IPS-15b (cell line): ENCODE results near the gene DCHS1.

ENCODE experiments used
- H3K27me3 ChIP-seq: one replicate; pipeline ENCODE4 v1.6.1; 2013; ENCODE audit warnings: low read length; ENCODE audit not compliant: control insufficient read depth, insufficient read depth
- H3K36me3 ChIP-seq: one replicate; pipeline ENCODE4 v1.6.1; 2013; ENCODE audit warnings: low read length; ENCODE audit not compliant: control insufficient read depth, insufficient read depth
- H3K4me1 ChIP-seq: one replicate; pipeline ENCODE4 v1.6.1; 2013; ENCODE audit warnings: mild to moderate bottlenecking, low read length; ENCODE audit not compliant: control insufficient read depth, insufficient read depth
- H3K4me3 ChIP-seq: one replicate; pipeline ENCODE4 v1.5.1; 2013; ENCODE audit warnings: low read depth, low read length
- H3K9ac ChIP-seq: one replicate; pipeline ENCODE4 v1.6.1; 2013; ENCODE audit warnings: low read depth, mild to moderate bottlenecking, low read length
- H3K9me3 ChIP-seq: one replicate; pipeline ENCODE4 v1.6.1; 2013; ENCODE audit warnings: mild to moderate bottlenecking, low read length; ENCODE audit not compliant: control insufficient read depth, insufficient read depth

Gene DCHS1

GRCh38 chr11:6603287-6604080 is 52.1 kb downstream of the DCHS1 start, which contains the start of the genes ILK and RRP8:
ILK (plus strand) TSS chr11:6603774; CDS start chr11:6604272, 498 bp downstream.
RRP8 (minus strand) TSS chr11:6603616; CDS start chr11:6603502, 114 bp downstream.
- H3K36me3 ChIP-seq: peaks cover 27% of the 10 kb centered on the region
- no peaks in the 10 kb centered on the region for H3K9me3 ChIP-seq
- H3K4me3 ChIP-seq: peak within 1 kb of the TSS; percentile 98
- peak within 1 kb of the TSS; percentile 85 for H3K9ac ChIP-seq
- H3K27me3 ChIP-seq: no peaks in the 10 kb centered on the region
- H3K4me1 ChIP-seq: peaks cover 14% of the 10 kb centered on the region

- Histone ChIP-seq H3K4me1 (peaks cover 11% of the 10 kb centered on the region), H3K4me3 (peak overlapping the region; percentile 98), H3K9me3 (no peaks in the 10 kb centered on the region), H3K36me3 (peaks cover 19% of the 10 kb centered on the region), H3K9ac (no peak overlapping the region), H3K27me3 (no peaks in the 10 kb centered on the region)
These were observed 53.3 kb downstream of the DCHS1 start for GRCh38 chr11:6602096-6602940.

- H3K4me1 ChIP-seq: peaks cover 4% of the 10 kb centered on the region
- H3K27me3 ChIP-seq: no peaks in the 10 kb centered on the region
- H3K4me3 ChIP-seq: no peak overlapping the region
- no peaks in the 10 kb centered on the region for H3K9me3 ChIP-seq
- no peak overlapping the region for H3K9ac ChIP-seq
- H3K36me3 ChIP-seq: peaks cover 19% of the 10 kb centered on the region
These were observed 54.6 kb downstream of the DCHS1 start for GRCh38 chr11:6601041-6601461.

GRCh38 chr11:6599881-6600390 is 55.7 kb downstream of the DCHS1 start:
- peaks cover 19% of the 10 kb centered on the region for H3K36me3 ChIP-seq

GRCh38 chr11:6599449-6599848 is 56.2 kb downstream of the DCHS1 start:
- H3K4me1 ChIP-seq: no peaks in the 10 kb centered on the region
- H3K27me3 ChIP-seq: no peaks in the 10 kb centered on the region
- no peaks in the 10 kb centered on the region for H3K9me3 ChIP-seq
- peaks cover 19% of the 10 kb centered on the region for H3K36me3 ChIP-seq
- no peak overlapping the region for H3K9ac ChIP-seq
- H3K4me3 ChIP-seq: no peak overlapping the region

More at GRCh38 chr11:6599881-6600390, 55.7 kb downstream of the DCHS1 start:
- H3K27me3 ChIP-seq: no peaks in the 10 kb centered on the region
- H3K4me3 ChIP-seq: no peak overlapping the region
- peaks cover 3% of the 10 kb centered on the region for H3K4me1 ChIP-seq
- H3K9me3 ChIP-seq: no peaks in the 10 kb centered on the region
- H3K9ac ChIP-seq: no peak overlapping the region

GRCh38 chr11:6598555-6598954 is 57.1 kb downstream of the DCHS1 start:
- no peaks in the 10 kb centered on the region for H3K4me1 ChIP-seq
- H3K27me3 ChIP-seq: no peaks in the 10 kb centered on the region
- H3K4me3 ChIP-seq: no peak overlapping the region
- H3K36me3 ChIP-seq: peaks cover 19% of the 10 kb centered on the region
- no peak overlapping the region for H3K9ac ChIP-seq
- no peaks in the 10 kb centered on the region for H3K9me3 ChIP-seq

- Histone ChIP-seq H3K4me1 (no peaks in the 10 kb centered on the region), H3K27me3 (no peaks in the 10 kb centered on the region), H3K9me3 (no peaks in the 10 kb centered on the region), H3K9ac (no peak overlapping the region), H3K4me3 (no peak overlapping the region), H3K36me3 (peaks cover 19% of the 10 kb centered on the region)
These were observed 59.3 kb downstream of the DCHS1 start for GRCh38 chr11:6596239-6596877.

GRCh38 chr11:6594142-6594768 is 61.4 kb downstream of the DCHS1 start:
- Histone ChIP-seq H3K4me3 (no peak overlapping the region), H3K27me3 (no peaks in the 10 kb centered on the region), H3K36me3 (no peaks in the 10 kb centered on the region)

GRCh38 chr11:6588018-6588417 is 67.6 kb downstream of the DCHS1 start:
- no peak overlapping the region for H3K4me3 ChIP-seq
- H3K36me3 ChIP-seq: no peaks in the 10 kb centered on the region
- no peaks in the 10 kb centered on the region for H3K27me3 ChIP-seq
- no peaks in the 10 kb centered on the region for H3K9me3 ChIP-seq
- H3K9ac ChIP-seq: no peak overlapping the region
- no peaks in the 10 kb centered on the region for H3K4me1 ChIP-seq

More at GRCh38 chr11:6594142-6594768, 61.4 kb downstream of the DCHS1 start:
- Histone ChIP-seq H3K9me3 (no peaks in the 10 kb centered on the region), H3K9ac (no peak overlapping the region), H3K4me1 (no peaks in the 10 kb centered on the region)

- H3K4me3 ChIP-seq: no peak overlapping the region
- no peaks in the 10 kb centered on the region for H3K36me3 ChIP-seq
These were observed 68.2 kb downstream of the DCHS1 start for GRCh38 chr11:6587360-6587953.

More at GRCh38 chr11:6587360-6587953, 68.2 kb downstream of the DCHS1 start:
- Histone ChIP-seq H3K4me1 (no peaks in the 10 kb centered on the region), H3K9ac (no peak overlapping the region), H3K27me3 (no peaks in the 10 kb centered on the region), H3K9me3 (no peaks in the 10 kb centered on the region)
